ENCODE data around the gene SRC.

Gene SRC

DNA sequence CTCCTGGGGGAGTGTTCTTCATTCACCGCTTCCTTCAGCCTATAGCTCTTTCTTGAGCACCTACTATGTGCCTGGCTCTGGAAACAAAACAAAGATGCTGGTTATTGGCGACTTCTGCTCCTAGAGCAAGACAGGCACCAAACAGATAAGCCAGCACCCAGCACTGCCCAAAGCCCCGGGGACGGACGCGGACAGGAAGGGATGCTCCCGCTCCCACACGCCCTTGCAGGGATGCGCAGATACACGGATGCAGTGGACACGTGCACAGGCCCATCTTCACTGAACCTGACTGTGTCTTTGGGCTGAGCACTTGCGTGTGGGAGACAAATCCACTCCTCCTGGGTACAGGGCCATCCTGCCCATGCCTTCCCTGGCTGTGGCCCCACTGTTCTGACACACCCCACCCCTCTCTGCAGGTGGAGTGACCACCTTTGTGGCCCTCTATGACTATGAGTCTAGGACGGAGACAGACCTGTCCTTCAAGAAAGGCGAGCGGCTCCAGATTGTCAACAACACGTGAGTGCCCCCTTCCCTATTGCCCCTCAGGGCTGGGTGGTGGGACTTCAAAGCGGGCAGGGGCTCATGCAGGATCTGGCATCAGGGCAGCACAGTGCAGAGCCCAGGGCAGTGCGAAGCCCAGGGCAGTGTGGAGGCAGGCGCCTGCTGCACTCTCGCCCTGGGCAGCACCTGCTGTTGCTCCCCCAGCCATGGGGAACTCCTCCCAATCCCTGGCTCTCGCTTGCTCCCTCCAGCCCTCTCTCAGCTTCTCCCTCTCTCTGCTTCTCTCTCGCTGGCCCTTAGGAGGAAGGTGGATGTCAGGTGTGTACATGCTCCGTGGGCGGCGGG, 39.9 kb downstream of the SRC start:
- no peak overlapping the region for H3K27ac ChIP-seq (ENCODE audit: low read length)
- no peaks in the 10 kb centered on the region for H3K27me3 ChIP-seq (ENCODE audit: control insufficient read depth in 1 of 2, insufficient read depth in 2 of 2, low read length in 2 of 2)
- H3K36me3 ChIP-seq (ENCODE audit: control insufficient read depth in 2 of 2, insufficient read depth in 2 of 2, low read length in 2 of 2): peaks cover 6 to 19% of the 10 kb centered on the region in 2 donors
- no peak overlapping the region for H3K9ac ChIP-seq (ENCODE audit: low read length in 2 of 2)
- H3K4me3 ChIP-seq (ENCODE audit: low read length in 2 of 2): no peak overlapping the region
- peaks cover 9% of the 10 kb centered on the region for H3K4me1 ChIP-seq (ENCODE audit: control insufficient read depth, insufficient read depth, low read length)
- H3K9me3 ChIP-seq (ENCODE audit: control insufficient read depth in 2 of 2, low read length in 2 of 2): no peaks in the 10 kb centered on the region

- Histone ChIP-seq H3K4me1 (ENCODE audit: control insufficient read depth, insufficient read depth, low read length) (peaks cover 9% of the 10 kb centered on the region), H3K9ac (ENCODE audit: low read length in 2 of 2) (no peak overlapping the region), H3K9me3 (ENCODE audit: control insufficient read depth in 2 of 2, low read length in 2 of 2) (no peaks in the 10 kb centered on the region), H3K4me3 (ENCODE audit: low read length in 2 of 2) (no peak overlapping the region), H3K36me3 (ENCODE audit: control insufficient read depth in 2 of 2, insufficient read depth in 2 of 2, low read length in 2 of 2) (peaks cover 6 to 18% of the 10 kb centered on the region in 2 donors), H3K27ac (ENCODE audit: low read length) (no peak overlapping the region), H3K27me3 (ENCODE audit: control insufficient read depth in 1 of 2, insufficient read depth in 2 of 2, low read length in 2 of 2) (no peaks in the 10 kb centered on the region)
These were observed 40.7 kb downstream of the SRC start for GRCh38 chr20:37386505-37387251.

- H3K9me3 ChIP-seq (ENCODE audit: control insufficient read depth in 2 of 2, low read length in 2 of 2): no peaks in the 10 kb centered on the region
- H3K4me1 ChIP-seq (ENCODE audit: control insufficient read depth, insufficient read depth, low read length): peaks cover 9% of the 10 kb centered on the region
- H3K27me3 ChIP-seq (ENCODE audit: control insufficient read depth in 1 of 2, insufficient read depth in 2 of 2, low read length in 2 of 2): no peaks in the 10 kb centered on the region
- H3K36me3 ChIP-seq (ENCODE audit: control insufficient read depth in 2 of 2, insufficient read depth in 2 of 2, low read length in 2 of 2): peaks cover 6 to 18% of the 10 kb centered on the region in 2 donors
- no peak overlapping the region for H3K27ac ChIP-seq (ENCODE audit: low read length)
- H3K4me3 ChIP-seq (ENCODE audit: low read length in 2 of 2): no peak overlapping the region
- no peak overlapping the region for H3K9ac ChIP-seq (ENCODE audit: low read length in 2 of 2)
These were observed 41.8 kb downstream of the SRC start for GRCh38 chr20:37387519-37388269.

DNA sequence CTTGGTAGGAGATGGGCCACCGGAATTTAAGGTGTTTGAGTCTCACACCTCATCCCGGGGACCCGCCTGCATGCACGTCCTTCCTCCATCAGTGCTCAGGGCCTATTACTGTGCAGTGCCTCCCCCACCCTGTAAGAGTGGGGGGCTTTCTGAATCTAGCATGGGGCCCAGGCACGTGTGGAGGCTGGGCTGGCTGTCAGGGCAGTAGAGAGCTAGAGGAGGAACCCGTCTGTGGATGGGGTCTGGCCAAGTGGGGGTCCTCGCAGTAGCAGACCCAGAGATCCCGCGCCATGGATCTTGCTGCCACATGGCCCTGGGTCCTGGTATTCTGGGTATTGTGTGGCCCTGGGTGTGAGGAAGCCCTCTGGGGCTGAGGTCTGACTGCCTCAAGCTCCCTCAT, 42.9 kb downstream of the SRC start:
- Histone ChIP-seq H3K27ac (ENCODE audit: low read length) (no peak overlapping the region), H3K27me3 (ENCODE audit: control insufficient read depth in 1 of 2, insufficient read depth in 2 of 2, low read length in 2 of 2) (no peaks in the 10 kb centered on the region), H3K9ac (ENCODE audit: low read length in 2 of 2) (no peak overlapping the region), H3K36me3 (ENCODE audit: control insufficient read depth in 2 of 2, insufficient read depth in 2 of 2, low read length in 2 of 2) (peaks cover 8 to 18% of the 10 kb centered on the region in 2 donors), H3K4me1 (ENCODE audit: control insufficient read depth, insufficient read depth, low read length) (peaks cover 11% of the 10 kb centered on the region), H3K4me3 (ENCODE audit: low read length in 2 of 2) (no peak overlapping the region), H3K9me3 (ENCODE audit: control insufficient read depth in 2 of 2, low read length in 2 of 2) (no peaks in the 10 kb centered on the region)

DNA sequence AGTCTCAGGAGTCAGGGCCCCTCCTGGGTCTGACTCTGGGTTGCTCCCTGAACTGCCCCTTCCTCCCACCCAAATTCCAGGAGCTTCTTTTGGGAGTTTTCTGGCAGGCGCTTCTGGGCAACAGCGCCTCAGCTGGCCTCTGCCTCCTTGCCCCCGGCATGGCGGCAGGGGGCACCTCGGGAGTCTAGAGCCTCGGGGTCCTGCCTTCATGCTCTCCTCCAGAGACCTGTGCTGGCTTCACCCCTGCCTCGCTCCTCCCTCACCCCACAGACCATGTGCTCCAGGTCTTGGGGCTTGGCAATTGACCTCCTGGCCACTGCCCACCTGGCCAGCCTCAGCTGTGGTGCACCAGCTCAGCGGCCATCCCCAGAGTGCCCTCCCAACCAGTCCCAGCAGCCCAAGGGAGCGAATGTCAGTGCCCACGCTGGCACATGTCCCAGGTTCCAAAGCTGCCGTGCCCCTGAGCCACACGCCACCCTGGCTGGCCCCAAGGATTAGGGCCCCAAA, 43.4 kb downstream of the SRC start:
- H3K4me1 ChIP-seq (ENCODE audit: control insufficient read depth, insufficient read depth, low read length): peaks cover 6% of the 10 kb centered on the region
- no peak overlapping the region for H3K9ac ChIP-seq (ENCODE audit: low read length in 2 of 2)
- no peaks in the 10 kb centered on the region for H3K27me3 ChIP-seq (ENCODE audit: control insufficient read depth in 1 of 2, insufficient read depth in 2 of 2, low read length in 2 of 2)
- peaks cover 12 to 21% of the 10 kb centered on the region in 2 donors for H3K36me3 ChIP-seq (ENCODE audit: control insufficient read depth in 2 of 2, insufficient read depth in 2 of 2, low read length in 2 of 2)
- no peak overlapping the region for H3K4me3 ChIP-seq (ENCODE audit: low read length in 2 of 2)
- no peak overlapping the region for H3K27ac ChIP-seq (ENCODE audit: low read length)
- no peaks in the 10 kb centered on the region for H3K9me3 ChIP-seq (ENCODE audit: control insufficient read depth in 2 of 2, low read length in 2 of 2)

- no peaks in the 10 kb centered on the region for H3K27me3 ChIP-seq (ENCODE audit: control insufficient read depth in 1 of 2, insufficient read depth in 2 of 2, low read length in 2 of 2)
- no peaks in the 10 kb centered on the region for H3K9me3 ChIP-seq (ENCODE audit: control insufficient read depth in 2 of 2, low read length in 2 of 2)
- H3K9ac ChIP-seq (ENCODE audit: low read length in 2 of 2): no peak overlapping the region
- no peak overlapping the region for H3K4me3 ChIP-seq (ENCODE audit: low read length in 2 of 2)
- H3K4me1 ChIP-seq (ENCODE audit: control insufficient read depth, insufficient read depth, low read length): peaks cover 6% of the 10 kb centered on the region
- no peak overlapping the region for H3K27ac ChIP-seq (ENCODE audit: low read length)
- peaks cover 18 to 25% of the 10 kb centered on the region in 2 donors for H3K36me3 ChIP-seq (ENCODE audit: control insufficient read depth in 2 of 2, insufficient read depth in 2 of 2, low read length in 2 of 2)
These were observed 43.9 kb downstream of the SRC start for GRCh38 chr20:37389844-37390275.

DNA sequence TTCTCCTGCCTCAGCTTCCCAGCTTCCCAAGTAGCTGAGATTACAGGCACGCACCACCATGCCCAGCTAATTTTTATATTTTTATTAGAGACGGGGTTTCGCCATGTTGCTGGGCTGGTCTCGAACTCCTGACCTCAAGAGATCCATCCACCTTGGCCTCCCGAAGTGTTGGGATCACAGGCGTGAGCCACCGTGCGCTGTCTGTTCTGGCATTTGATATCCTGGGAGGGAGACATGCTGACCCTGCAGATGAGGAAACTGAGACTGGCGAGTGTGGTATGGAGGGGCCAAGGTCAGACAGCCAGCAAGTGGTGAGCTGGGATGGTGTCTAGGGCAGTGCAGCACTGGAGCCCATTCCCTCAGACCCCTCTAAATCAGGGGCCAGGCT, 44.6 kb downstream of the SRC start:
- H3K4me1 ChIP-seq (ENCODE audit: control insufficient read depth, insufficient read depth, low read length): peaks cover 8% of the 10 kb centered on the region
- H3K4me3 ChIP-seq (ENCODE audit: low read length in 2 of 2): no peak overlapping the region
- H3K27me3 ChIP-seq (ENCODE audit: control insufficient read depth in 1 of 2, insufficient read depth in 2 of 2, low read length in 2 of 2): no peaks in the 10 kb centered on the region
- peaks cover 18 to 23% of the 10 kb centered on the region in 2 donors for H3K36me3 ChIP-seq (ENCODE audit: control insufficient read depth in 2 of 2, insufficient read depth in 2 of 2, low read length in 2 of 2)
- no peaks in the 10 kb centered on the region for H3K9me3 ChIP-seq (ENCODE audit: control insufficient read depth in 2 of 2, low read length in 2 of 2)
- no peak overlapping the region for H3K9ac ChIP-seq (ENCODE audit: low read length in 2 of 2)
- H3K27ac ChIP-seq (ENCODE audit: low read length): no peak overlapping the region

- Histone ChIP-seq H3K4me3 (ENCODE audit: low read length in 2 of 2) (no peak overlapping the region), H3K27ac (ENCODE audit: low read length) (no peak overlapping the region), H3K36me3 (ENCODE audit: control insufficient read depth in 2 of 2, insufficient read depth in 2 of 2, low read length in 2 of 2) (peaks cover 13 to 19% of the 10 kb centered on the region in 2 donors), H3K9me3 (ENCODE audit: control insufficient read depth in 2 of 2, low read length in 2 of 2) (no peaks in the 10 kb centered on the region), H3K4me1 (ENCODE audit: control insufficient read depth, insufficient read depth, low read length) (peaks cover 8% of the 10 kb centered on the region), H3K27me3 (ENCODE audit: control insufficient read depth in 1 of 2, insufficient read depth in 2 of 2, low read length in 2 of 2) (no peaks in the 10 kb centered on the region), H3K9ac (ENCODE audit: low read length in 2 of 2) (no peak overlapping the region)
These were observed 45.1 kb downstream of the SRC start for GRCh38 chr20:37390891-37391525.

DNA sequence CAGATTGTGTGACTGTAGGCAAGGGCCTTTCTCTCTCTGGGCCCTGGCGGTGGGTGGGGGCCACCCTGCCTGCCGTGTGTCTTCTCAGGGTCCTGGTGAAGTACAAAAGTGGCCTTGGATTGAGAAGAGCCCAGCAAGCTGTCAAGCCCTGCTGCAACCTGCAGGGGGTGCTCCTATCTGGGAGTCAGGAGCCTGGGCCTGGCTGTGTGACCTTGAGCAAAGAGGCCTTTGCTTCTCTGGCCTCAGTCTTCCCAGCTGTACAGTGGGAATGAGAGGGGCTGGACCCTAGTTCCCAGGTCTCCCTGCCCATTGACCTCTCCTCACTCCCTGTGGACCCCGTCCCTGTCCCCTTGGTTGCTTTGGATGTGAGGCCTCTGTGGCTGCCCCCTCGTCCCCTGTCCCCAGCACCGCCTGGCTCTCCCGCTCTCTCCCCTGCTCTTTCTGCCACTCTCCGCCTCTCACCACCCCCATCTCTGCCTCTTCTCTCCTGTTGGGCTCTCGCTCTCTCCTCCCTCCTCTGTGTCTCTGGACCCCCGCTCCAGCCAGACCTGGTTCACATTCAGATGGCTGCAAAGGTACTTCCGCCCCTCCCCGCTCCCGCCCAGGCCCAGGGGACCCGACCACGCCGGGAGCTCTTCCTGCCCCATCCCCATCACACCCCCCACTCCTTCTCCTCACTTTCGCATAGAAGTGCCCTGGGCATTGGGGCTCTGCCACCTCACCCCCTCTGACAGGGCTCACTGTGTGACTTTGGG, 46.7 kb downstream of the SRC start:
- H3K27ac ChIP-seq (ENCODE audit: low read length): no peak overlapping the region

More for the DNA sequence above, 46.7 kb downstream of the SRC start:
- H3K27me3 ChIP-seq (ENCODE audit: control insufficient read depth in 1 of 2, insufficient read depth in 2 of 2, low read length in 2 of 2): no peaks in the 10 kb centered on the region
- H3K4me1 ChIP-seq (ENCODE audit: control insufficient read depth, insufficient read depth, low read length): peaks cover 8% of the 10 kb centered on the region
- no peak overlapping the region for H3K9ac ChIP-seq (ENCODE audit: low read length in 2 of 2)
- H3K4me3 ChIP-seq (ENCODE audit: low read length in 2 of 2): no peak overlapping the region
- H3K36me3 ChIP-seq (ENCODE audit: control insufficient read depth in 2 of 2, insufficient read depth in 2 of 2, low read length in 2 of 2): peaks cover 12 to 18% of the 10 kb centered on the region in 2 donors
- no peaks in the 10 kb centered on the region for H3K9me3 ChIP-seq (ENCODE audit: control insufficient read depth in 2 of 2, low read length in 2 of 2)
